ENCODE measurements around the gene LRMDA. TPM values are rescaled to one million over a fixed set of nuclear protein-coding genes. Genes with fewer than 3 reads are reported as not detected.

Gene LRMDA
- total and polyA plus RNA-seq, 2 of the 13 experiments (the other 11 are each of a cell fraction or from before 2014, with no cell fraction given), result 13.4 to 22.0 TPM

DNA sequence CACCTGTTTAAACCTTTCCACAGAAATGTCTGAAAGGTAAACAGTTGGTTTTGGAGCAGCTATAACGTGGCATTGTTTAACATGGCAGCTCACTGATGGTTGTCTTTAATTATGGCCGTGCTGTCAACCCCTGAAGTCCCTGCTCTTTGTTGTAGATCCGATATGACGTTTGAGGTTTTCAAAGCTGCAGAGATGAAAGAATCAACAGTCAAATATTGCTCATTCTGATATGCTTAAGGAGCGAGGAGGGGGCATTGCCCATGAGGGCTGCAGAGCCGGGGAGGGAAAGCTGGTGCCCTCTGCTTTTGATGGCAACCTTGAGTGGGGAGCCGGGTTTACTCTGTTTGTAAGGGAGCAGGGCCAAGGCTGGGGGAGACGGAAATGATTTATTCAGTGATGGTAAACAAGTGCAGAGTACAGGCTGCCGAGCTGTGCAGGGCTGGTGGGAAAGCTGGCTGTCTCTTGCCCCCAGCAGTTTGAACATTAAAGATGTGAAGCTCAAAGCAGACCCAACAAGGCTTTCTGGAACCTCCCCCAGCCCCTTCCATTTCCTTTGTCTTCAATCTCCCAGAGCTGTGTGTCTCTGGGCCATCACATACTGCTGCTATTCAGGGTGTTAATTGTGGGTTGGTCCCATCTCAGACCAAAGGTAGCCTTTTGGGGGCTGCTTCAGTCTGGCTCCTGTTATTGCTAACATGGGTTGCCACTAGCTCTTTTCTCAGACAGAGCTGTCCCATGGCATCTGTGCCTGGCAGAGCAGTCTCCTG is 345.5 kb downstream of the LRMDA start (continued):
- TF ChIP-seq, protein P1, sequence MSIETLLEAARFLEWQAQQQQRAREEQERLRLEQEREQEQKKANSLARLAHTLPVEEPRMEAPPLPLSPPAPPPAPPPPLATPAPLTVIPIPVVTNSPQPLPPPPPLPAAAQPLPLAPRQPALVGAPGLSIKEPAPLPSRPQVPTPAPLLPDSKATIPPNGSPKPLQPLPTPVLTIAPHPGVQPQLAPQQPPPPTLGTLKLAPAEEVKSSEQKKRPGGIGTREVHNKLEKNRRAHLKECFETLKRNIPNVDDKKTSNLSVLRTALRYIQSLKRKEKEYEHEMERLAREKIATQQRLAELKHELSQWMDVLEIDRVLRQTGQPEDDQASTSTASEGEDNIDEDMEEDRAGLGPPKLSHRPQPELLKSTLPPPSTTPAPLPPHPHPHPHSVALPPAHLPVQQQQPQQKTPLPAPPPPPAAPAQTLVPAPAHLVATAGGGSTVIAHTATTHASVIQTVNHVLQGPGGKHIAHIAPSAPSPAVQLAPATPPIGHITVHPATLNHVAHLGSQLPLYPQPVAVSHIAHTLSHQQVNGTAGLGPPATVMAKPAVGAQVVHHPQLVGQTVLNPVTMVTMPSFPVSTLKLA (IDR thresholded peaks at IDR 0.05), result no peak; the same call in 1 of the 2 replicates
- TF ChIP-seq ZNF44 (CRISPR knock-in tag; IDR thresholded peaks at IDR 0.05) (no peak), ARNT (IDR thresholded peaks at IDR 0.05) (no peak), HCFC1 (IDR thresholded peaks at IDR 0.05; ENCODE audit: low read depth, low read length) (no peak), ZSCAN31 (CRISPR knock-in tag; IDR thresholded peaks at IDR 0.05; ENCODE audit: low read depth) (peak; percentile 91; the same call in 1 of the 2 replicates), ZNF136 (CRISPR knock-in tag; IDR thresholded peaks at IDR 0.05; ENCODE audit: low read depth) (no peak), NRL (CRISPR knock-in tag; IDR thresholded peaks at IDR 0.05; ENCODE audit: borderline replicate concordance) (no peak), HNRNPUL1 (IDR thresholded peaks at IDR 0.05; ENCODE audit: low read depth, low read length) (no peak), SIN3B (IDR thresholded peaks at IDR 0.05; ENCODE audit: low read length) (no peak), PLRG1 (conservative IDR thresholded peaks at IDR 0.05) (no peak), SMYD3 (CRISPR knock-in tag; IDR thresholded peaks at IDR 0.05) (peak; percentile 56; the same call in 1 of the 2 replicates), TRIM24 (CRISPR knock-in tag; IDR thresholded peaks at IDR 0.05) (no peak), ZNF510 (CRISPR knock-in tag; IDR thresholded peaks at IDR 0.05; ENCODE audit: low read depth) (peak; percentile 91), ZNF761 (CRISPR knock-in tag; conservative IDR thresholded peaks at IDR 0.05) (peak; percentile 82; the same call in 1 of the 2 replicates), ATF7 (IDR thresholded peaks at IDR 0.05) (no peak), ATF7 (CRISPR knock-in tag; IDR thresholded peaks at IDR 0.05) (peak; percentile 89; the same call in 1 of the 2 replicates), ZNF143 (CRISPR knock-in tag; IDR thresholded peaks at IDR 0.05) (no peak), ZNF572 (CRISPR knock-in tag; IDR thresholded peaks at IDR 0.05) (0 out of 2 replicates have a peak, but pooled peaks have one; percentile 68), SOX5 (CRISPR knock-in tag; IDR thresholded peaks at IDR 0.05; ENCODE audit: borderline replicate concordance) (peak; percentile 92), ETV5 (CRISPR knock-in tag; IDR thresholded peaks at IDR 0.05; ENCODE audit: borderline replicate concordance) (peak; percentile 97)
- TF ChIP-seq, protein P2, sequence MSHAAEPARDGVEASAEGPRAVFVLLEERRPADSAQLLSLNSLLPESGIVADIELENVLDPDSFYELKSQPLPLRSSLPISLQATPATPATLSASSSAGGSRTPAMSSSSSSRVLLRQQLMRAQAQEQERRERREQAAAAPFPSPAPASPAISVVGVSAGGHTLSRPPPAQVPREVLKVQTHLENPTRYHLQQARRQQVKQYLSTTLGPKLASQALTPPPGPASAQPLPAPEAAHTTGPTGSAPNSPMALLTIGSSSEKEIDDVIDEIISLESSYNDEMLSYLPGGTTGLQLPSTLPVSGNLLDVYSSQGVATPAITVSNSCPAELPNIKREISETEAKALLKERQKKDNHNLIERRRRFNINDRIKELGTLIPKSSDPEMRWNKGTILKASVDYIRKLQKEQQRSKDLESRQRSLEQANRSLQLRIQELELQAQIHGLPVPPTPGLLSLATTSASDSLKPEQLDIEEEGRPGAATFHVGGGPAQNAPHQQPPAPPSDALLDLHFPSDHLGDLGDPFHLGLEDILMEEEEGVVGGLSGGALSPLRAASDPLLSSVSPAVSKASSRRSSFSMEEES (CRISPR knock-in tag; IDR thresholded peaks at IDR 0.05), result peak; percentile 38; the same call in 1 of the 2 replicates

Measured in HepG2 (cell line).